Body of pancreas (tissue), 4 donors: Measurements from ENCODE around the gene SH3RF2.

Source experiments
- POLR2A ChIP-seq, 3 donors: fragments of 450-650 bp; IDR thresholded peaks; one replicate each; pipeline ENCODE4 v1.6.1; 2016; ENCODE audit warnings: antibody characterized with exemption in 3 of 3, mild to moderate bottlenecking in 2 of 3
- TF ChIP-seq, protein P1 (sequence below), 7 experiments: fragments of 450-650 bp in 4 of 7; fragments of 200-600 bp in 3 of 7; sonication (generic) in 3 of 7; IDR thresholded peaks; one replicate each; pipeline ENCODE4 v1.5.1; 2016 to 2019; ENCODE audit warnings: antibody characterized with exemption in 7 of 7

DNA sequence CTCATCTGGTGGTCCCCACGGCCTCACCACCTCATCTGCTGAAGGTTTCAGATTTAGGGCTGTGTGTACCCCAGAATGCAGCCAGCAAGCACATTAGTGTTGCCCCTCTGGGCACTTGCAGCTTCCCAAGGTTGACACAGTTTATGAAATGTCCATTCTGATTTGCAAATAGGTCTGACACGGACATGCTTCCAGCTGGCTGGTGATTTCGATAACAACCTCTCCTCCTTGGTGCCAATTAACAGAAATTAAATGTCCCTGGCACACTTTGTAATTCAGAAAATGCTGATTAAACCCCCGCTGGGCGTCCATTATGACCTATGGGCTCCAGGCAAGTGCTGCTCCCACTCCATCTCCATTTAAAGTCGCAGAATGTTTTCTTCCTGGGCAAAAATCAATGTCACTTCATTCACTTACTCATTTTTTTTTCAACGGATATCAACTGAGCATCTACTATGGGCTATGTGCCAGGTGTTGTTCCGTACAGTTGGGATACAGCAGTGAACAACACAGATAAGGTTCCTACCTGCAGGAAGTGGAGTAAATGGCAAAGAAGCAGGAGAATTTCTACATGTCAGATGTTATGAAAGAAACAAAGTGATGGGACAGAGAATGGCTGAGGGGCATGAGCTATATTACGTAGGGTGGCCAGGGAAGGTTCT lies 137.0 kb downstream of the SH3RF2 start:
- TF ChIP-seq, protein P1, sequence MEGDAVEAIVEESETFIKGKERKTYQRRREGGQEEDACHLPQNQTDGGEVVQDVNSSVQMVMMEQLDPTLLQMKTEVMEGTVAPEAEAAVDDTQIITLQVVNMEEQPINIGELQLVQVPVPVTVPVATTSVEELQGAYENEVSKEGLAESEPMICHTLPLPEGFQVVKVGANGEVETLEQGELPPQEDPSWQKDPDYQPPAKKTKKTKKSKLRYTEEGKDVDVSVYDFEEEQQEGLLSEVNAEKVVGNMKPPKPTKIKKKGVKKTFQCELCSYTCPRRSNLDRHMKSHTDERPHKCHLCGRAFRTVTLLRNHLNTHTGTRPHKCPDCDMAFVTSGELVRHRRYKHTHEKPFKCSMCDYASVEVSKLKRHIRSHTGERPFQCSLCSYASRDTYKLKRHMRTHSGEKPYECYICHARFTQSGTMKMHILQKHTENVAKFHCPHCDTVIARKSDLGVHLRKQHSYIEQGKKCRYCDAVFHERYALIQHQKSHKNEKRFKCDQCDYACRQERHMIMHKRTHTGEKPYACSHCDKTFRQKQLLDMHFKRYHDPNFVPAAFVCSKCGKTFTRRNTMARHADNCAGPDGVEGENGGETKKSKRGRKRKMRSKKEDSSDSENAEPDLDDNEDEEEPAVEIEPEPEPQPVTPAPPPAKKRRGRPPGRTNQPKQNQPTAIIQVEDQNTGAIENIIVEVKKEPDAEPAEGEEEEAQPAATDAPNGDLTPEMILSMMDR (IDR thresholded peaks at IDR 0.05): no peak
- TF ChIP-seq POLR2A (IDR thresholded peaks at IDR 0.05): no peak
